ENCODE measurements around the gene SMC4. TPM values are rescaled to one million over a fixed set of nuclear protein-coding genes. Genes with fewer than 3 reads are reported as not detected.
A peak's percentile ranks its signal among the peaks of the same experiment; 100 is the strongest.

The SMC4 gene
- total RNA-seq, 1 experiment from 2014 or later: 183 TPM

- peak; percentile 18 for DNase-seq
- H3F3A ChIP-seq (ENCODE audit: low read length, unreplicated experiment): no peaks in the 10 kb centered on the region
- no peaks in the 10 kb centered on the region for H3K9me2 ChIP-seq (replicated peaks; ENCODE audit: low read length)
- peak overlapping the region; percentile 95 for H3K4me2 ChIP-seq (ENCODE audit: low read length)
- peaks cover 90% of the 10 kb centered on the region for H3K79me2 ChIP-seq (ENCODE audit: low read length)
- H3K9ac ChIP-seq (ENCODE audit: low read length): peak overlapping the region; percentile 97
- H3K27me3 ChIP-seq (ENCODE audit: low read length): no peaks in the 10 kb centered on the region
- POLR2A ChIA-PET (ENCODE audit: unreplicated experiment): no interaction called here
- peaks cover 56% of the 10 kb centered on the region for H4K20me1 ChIP-seq (ENCODE audit: low read length)
- peaks cover 41% of the 10 kb centered on the region for H3K36me3 ChIP-seq (ENCODE audit: low read depth, low read length)
- H2AFZ ChIP-seq (ENCODE audit: low read length): no peak overlapping the region
- intact Hi-C loops (cut with micrococcal nuclease): no loop called here
- no peak for ATAC-seq
- peak overlapping the region; percentile 92 for H3K4me3 ChIP-seq (ENCODE audit: low read length)
- H3K27ac ChIP-seq (ENCODE audit: low read length): peak overlapping the region; percentile 93
- TF ChIP-seq EZH2phosphoT487 (IDR thresholded peaks at IDR 0.05; ENCODE audit: borderline replicate concordance, low read length) (no peak), EZH2 (IDR thresholded peaks at IDR 0.05; ENCODE audit: low read length, unreplicated experiment) (no peak), CTCF (conservative IDR thresholded peaks at IDR 0.05; ENCODE audit: low read depth, low read length) (no peak)
- peaks cover 24% of the 10 kb centered on the region for H3K4me1 ChIP-seq (ENCODE audit: insufficient read depth, low read length)
- CTCF ChIA-PET: no interaction called here
- BruUV-seq (replicated peaks): no TSS peak
- no peaks in the 10 kb centered on the region for H3K9me3 ChIP-seq (ENCODE audit: low read length)
Measured at GRCh38 chr3:160400702-160401150, 1.3 kb downstream of the SMC4 start.

- Histone ChIP-seq H3K4me2 (ENCODE audit: low read length) (peak overlapping the region; percentile 95), H3F3A (ENCODE audit: low read length, unreplicated experiment) (no peaks in the 10 kb centered on the region), H3K4me3 (ENCODE audit: low read length) (peak overlapping the region; percentile 92), H3K27ac (ENCODE audit: low read length) (peak overlapping the region; percentile 93), H3K27me3 (ENCODE audit: low read length) (no peaks in the 10 kb centered on the region), H3K9me3 (ENCODE audit: low read length) (no peaks in the 10 kb centered on the region), H2AFZ (ENCODE audit: low read length) (no peak overlapping the region), H3K4me1 (ENCODE audit: insufficient read depth, low read length) (peaks cover 22% of the 10 kb centered on the region), H3K9me2 (replicated peaks; ENCODE audit: low read length) (no peaks in the 10 kb centered on the region), H3K9ac (ENCODE audit: low read length) (peak overlapping the region; percentile 97), H4K20me1 (ENCODE audit: low read length) (peaks cover 62% of the 10 kb centered on the region), H3K79me2 (ENCODE audit: low read length) (peaks cover 96% of the 10 kb centered on the region), H3K36me3 (ENCODE audit: low read depth, low read length) (peaks cover 48% of the 10 kb centered on the region)
- ChIA-PET CTCF (no interaction called here), POLR2A (ENCODE audit: unreplicated experiment) (interaction anchor here (0.6 kb wide), 1 partner anchor 1604 kb away, joined by 27 read pairs; no protein-coding TSS in a partner anchor)
- intact Hi-C loops (cut with micrococcal nuclease): no loop called here
- peak; percentile 67 for DNase-seq
- TF ChIP-seq EZH2phosphoT487 (IDR thresholded peaks at IDR 0.05; ENCODE audit: borderline replicate concordance, low read length) (no peak), CTCF (conservative IDR thresholded peaks at IDR 0.05; ENCODE audit: low read depth, low read length) (no peak), EZH2 (IDR thresholded peaks at IDR 0.05; ENCODE audit: low read length, unreplicated experiment) (no peak)
- peak; percentile 25; the same call in 1 of the 2 replicates for ATAC-seq
- TSS peak; percentile 11 for BruUV-seq (replicated peaks)
Measured at GRCh38 chr3:160401291-160402095, 2.0 kb downstream of the SMC4 start.
